ENCODE data around the gene TMEM30B. TPM values are rescaled to one million over a fixed set of nuclear protein-coding genes. Genes with fewer than 3 reads are reported as not detected.
"Not testable (repeated sequence)": the region's sequence is repeated elsewhere in the genome, so short reads cannot be mapped to it uniquely, and the experiment has no call there.

The TMEM30B gene
- total RNA-seq, 4 donors from 2014 or later, result 0.83 to 4.4 (median 3.0) TPM

GRCh38 chr14:61252369-61253063 is 28.6 kb downstream of the TMEM30B start:
- peak; percentile 95 for DNase-seq (ENCODE audit: extremely low spot score)
- Histone ChIP-seq H3K27ac (replicated peaks in 1 of 4) (no peak overlapping the region), H3K27me3 (no peaks in the 10 kb centered on the region), H3K9me3 (no peaks in the 10 kb centered on the region), H3K4me3 (no peak overlapping the region), H3K4me1 (peaks cover 0 to 12% (median 0%) of the 10 kb centered on the region in 4 donors), H3K36me3 (no peaks in the 10 kb centered on the region)
- 11% methylated on average over 7 of the region's 7 CpGs for whole genome bisulfite sequencing
- intact Hi-C loops (cut with DNase I), result loop anchor here (2.0 kb wide), 2 partner anchors 228 to 628 kb away; no protein-coding TSS in a partner anchor
- no peak for TF ChIP-seq POLR2A (IDR thresholded peaks at IDR 0.05; ENCODE audit: low read depth)
- no peak for TF ChIP-seq EP300 (IDR thresholded peaks at IDR 0.05)
- TF ChIP-seq CTCF (IDR thresholded peaks at IDR 0.05), result peak; percentile 77 to 83 (median 78)
- peak in 1 of 2 donors; percentile 49 for TF ChIP-seq POLR2AphosphoS5 (IDR thresholded peaks at IDR 0.05)

- intact Hi-C loops (cut with DNase I), result no loop called here
- Histone ChIP-seq H3K27me3 (no peaks in the 10 kb centered on the region), H3K4me3 (no peak overlapping the region), H3K9me3 (no peaks in the 10 kb centered on the region), H3K36me3 (no peaks in the 10 kb centered on the region), H3K27ac (replicated peaks in 1 of 4) (no peak overlapping the region), H3K4me1 (peaks cover 0 to 12% (median 0%) of the 10 kb centered on the region in 4 donors)
- TF ChIP-seq CTCF (IDR thresholded peaks at IDR 0.05), result no peak
- no peak for TF ChIP-seq POLR2AphosphoS5 (IDR thresholded peaks at IDR 0.05)
- TF ChIP-seq EP300 (IDR thresholded peaks at IDR 0.05), result no peak
- no peak for DNase-seq (ENCODE audit: extremely low spot score)
- 93% methylated on average over 9 of the region's 9 CpGs for WGBS
These were observed 31.1 kb downstream of the TMEM30B start for GRCh38 chr14:61250063-61250462.

- intact Hi-C loops (cut with DNase I), result no loop called here
- TF ChIP-seq EP300 (IDR thresholded peaks at IDR 0.05), result no peak
- H3K27me3 ChIP-seq, result no peaks in the 10 kb centered on the region
- WGBS, result 53% methylated on average over 1 of the region's 1 CpG
- no peak overlapping the region for H3K27ac ChIP-seq (replicated peaks in 1 of 4)
- H3K4me3 ChIP-seq, result no peak overlapping the region
- no peaks in the 10 kb centered on the region for H3K9me3 ChIP-seq
- H3K36me3 ChIP-seq, result no peaks in the 10 kb centered on the region
- peaks cover 0 to 7% (median 0%) of the 10 kb centered on the region in 4 donors for H3K4me1 ChIP-seq
- no peak for DNase-seq (ENCODE audit: extremely low spot score)
These were observed 33.2 kb downstream of the TMEM30B start for GRCh38 chr14:61247935-61248334.

GRCh38 chr14:61246721-61247120 is 34.4 kb downstream of the TMEM30B start:
- intact Hi-C loops (cut with DNase I), result no loop called here
- Histone ChIP-seq H3K4me3 (no peak overlapping the region), H3K27ac (replicated peaks in 1 of 4) (no peak overlapping the region), H3K4me1 (no peaks in the 10 kb centered on the region), H3K27me3 (no peaks in the 10 kb centered on the region), H3K36me3 (no peaks in the 10 kb centered on the region), H3K9me3 (no peaks in the 10 kb centered on the region)
- WGBS, result 93% methylated on average over 4 of the region's 4 CpGs
- TF ChIP-seq POLR2A (IDR thresholded peaks at IDR 0.05; ENCODE audit: low read depth), result no peak
- no peak for TF ChIP-seq CTCF (IDR thresholded peaks at IDR 0.05)
- TF ChIP-seq POLR2AphosphoS5 (IDR thresholded peaks at IDR 0.05), result no peak
- TF ChIP-seq EP300 (IDR thresholded peaks at IDR 0.05), result no peak
- no peak for DNase-seq (ENCODE audit: extremely low spot score)

- Histone ChIP-seq H3K27ac (replicated peaks in 1 of 4) (no peak overlapping the region), H3K4me1 (no peaks in the 10 kb centered on the region), H3K36me3 (no peaks in the 10 kb centered on the region), H3K27me3 (no peaks in the 10 kb centered on the region), H3K4me3 (no peak overlapping the region), H3K9me3 (peaks cover 0 to 14% (median 7%) of the 10 kb centered on the region in 4 donors)
- no peak for DNase-seq (ENCODE audit: extremely low spot score)
- intact Hi-C loops (cut with DNase I), result no loop called here
- no peak for TF ChIP-seq EP300 (IDR thresholded peaks at IDR 0.05)
- 72% methylated on average over 9 of the region's 9 CpGs for WGBS
These were observed 37.1 kb downstream of the TMEM30B start for GRCh38 chr14:61244009-61244408.

- H3K27me3 ChIP-seq, result no peaks in the 10 kb centered on the region
- 77% methylated on average over 8 of the region's 8 CpGs for WGBS
- DNase-seq (ENCODE audit: extremely low spot score), result no peak
- intact Hi-C loops (cut with DNase I), result no loop called here
- TF ChIP-seq EP300 (IDR thresholded peaks at IDR 0.05) (no peak), POLR2AphosphoS5 (IDR thresholded peaks at IDR 0.05) (no peak), CTCF (IDR thresholded peaks at IDR 0.05) (no peak), POLR2A (IDR thresholded peaks at IDR 0.05; ENCODE audit: low read depth) (no peak)
- no peak overlapping the region for H3K27ac ChIP-seq (replicated peaks in 1 of 4)
- peaks cover 0 to 14% (median 7%) of the 10 kb centered on the region in 4 donors for H3K9me3 ChIP-seq
- H3K4me3 ChIP-seq, result no peak overlapping the region
- H3K4me1 ChIP-seq, result no peaks in the 10 kb centered on the region
- H3K36me3 ChIP-seq, result no peaks in the 10 kb centered on the region
These were observed 40.9 kb downstream of the TMEM30B start for GRCh38 chr14:61240206-61240605.

- H3K27ac ChIP-seq (replicated peaks in 1 of 4); intact Hi-C loops (cut with DNase I); H3K4me3 ChIP-seq; H3K27me3 ChIP-seq; H3K36me3 ChIP-seq; DNase-seq (ENCODE audit: extremely low spot score); H3K4me1 ChIP-seq: not testable (repeated sequence)
- WGBS, result 76% methylated on average over 10 of the region's 10 CpGs
- peaks cover 0 to 14% (median 7%) of the 10 kb centered on the region in 4 donors for H3K9me3 ChIP-seq
These were observed 41.9 kb downstream of the TMEM30B start for GRCh38 chr14:61239285-61239684.
